DMS79 (cell line): ENCODE results near the gene KIF5A.

Experiments
- DNase-seq: peaks from one replicate; lab custom pipeline; 2025; lab: John Stamatoyannopoulos, UW

KIF5A gene

GRCh38 chr12:57632073-57632957, 82.5 kb downstream of the KIF5A start:
- no peak for DNase-seq

- peak; percentile 28 for DNase-seq
These were observed 83.4 kb downstream of the KIF5A start, which contains the start of gene B4GALNT1 for GRCh38 chr12:57632958-57633840. Gene B4GALNT1 (minus strand): TSS chr12:57633201. CDS start chr12:57632132, 1,069 bp downstream.
